Activated effector memory CD4-positive, alpha-beta T cell treated with Interleukin-2 at 50 U/mL for 16 hours (primary cell): ENCODE data around the gene ARHGAP45.

Source experiments
- DNase-seq: peaks from one replicate; pipeline ENCODE4 v3.0.0-alpha.2; 2020

The ARHGAP45 gene

DNA sequence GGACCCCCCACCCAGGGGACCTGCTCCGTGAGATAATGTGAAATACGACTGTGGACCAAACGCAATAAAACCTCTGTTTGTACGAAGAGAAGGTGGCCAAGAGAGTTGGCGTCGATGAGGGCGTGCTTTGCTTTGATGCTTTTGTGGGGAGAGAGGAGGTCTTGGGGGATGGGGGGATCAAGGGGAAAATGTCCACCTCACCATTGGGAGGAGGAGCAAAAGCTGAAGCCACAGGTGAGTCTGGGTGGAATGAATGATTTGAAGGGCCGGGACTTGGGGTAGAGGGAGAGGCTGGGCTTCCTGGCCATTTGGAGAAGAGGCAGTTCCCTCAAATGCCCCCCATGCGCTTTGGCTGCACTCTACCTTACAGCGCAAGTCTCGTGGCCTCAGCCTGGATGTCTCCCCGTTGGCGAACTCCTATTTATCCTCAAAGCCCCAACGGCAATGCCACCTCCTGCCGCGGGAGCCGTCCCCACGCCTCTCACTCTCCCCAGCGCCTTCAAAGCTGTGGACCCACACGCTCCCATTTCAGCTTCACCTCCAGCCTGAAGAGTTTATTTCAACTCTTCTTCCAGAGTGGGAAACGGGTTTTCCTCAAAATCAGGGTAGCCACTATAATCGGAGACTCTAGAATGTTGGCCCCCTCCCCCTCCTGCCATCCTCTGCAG lies 27.9 kb upstream of the ARHGAP45 start:
- no peak for DNase-seq

DNA sequence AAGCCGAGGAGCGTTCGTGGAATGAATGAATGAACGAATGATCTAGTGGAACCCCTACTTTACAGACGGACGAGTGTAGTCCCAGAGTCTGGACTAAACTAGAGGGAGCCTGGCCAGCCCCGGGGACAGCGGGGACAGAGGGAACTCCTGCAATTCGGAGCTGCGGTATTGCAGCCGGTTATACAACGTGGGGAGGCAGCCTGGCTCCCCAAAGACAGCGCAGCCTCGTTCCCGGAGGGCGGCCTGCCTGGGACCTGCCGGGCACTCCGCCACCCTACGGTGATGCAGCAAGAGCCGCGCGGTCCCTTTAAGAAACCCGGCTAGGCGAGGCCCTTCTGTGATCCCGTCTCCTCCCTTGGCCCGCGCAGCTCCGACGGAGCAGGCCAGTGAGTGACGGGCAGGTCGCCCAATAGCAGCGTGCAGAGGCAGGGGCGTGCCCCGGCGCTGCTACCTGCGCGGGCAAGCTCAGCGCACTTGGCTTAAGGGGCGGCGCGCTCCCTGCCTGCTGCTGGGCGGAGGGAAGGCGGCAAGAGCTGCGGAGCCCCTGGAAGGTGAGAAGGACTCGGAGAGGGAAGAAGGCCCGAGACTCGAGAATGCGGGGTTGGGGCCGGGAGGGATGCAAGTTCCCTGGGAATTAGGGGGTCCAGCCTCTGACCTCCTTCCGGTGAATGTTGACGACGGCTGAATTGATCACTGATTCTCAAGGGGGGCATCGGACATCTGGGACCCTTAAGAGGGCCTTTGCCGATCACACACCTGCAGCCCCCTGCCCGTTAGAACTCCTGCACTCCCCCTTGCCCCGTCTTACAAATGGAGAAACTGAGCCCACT lies 27.1 kb upstream of the ARHGAP45 start, which contains the start of gene ABCA7:
Gene ABCA7, plus strand, starts transcription at position 462 of the 830 bp plus-strand sequence. CDS start 1,255 bp downstream, outside the sequence.
- DNase-seq, result peak; percentile 99

DNA sequence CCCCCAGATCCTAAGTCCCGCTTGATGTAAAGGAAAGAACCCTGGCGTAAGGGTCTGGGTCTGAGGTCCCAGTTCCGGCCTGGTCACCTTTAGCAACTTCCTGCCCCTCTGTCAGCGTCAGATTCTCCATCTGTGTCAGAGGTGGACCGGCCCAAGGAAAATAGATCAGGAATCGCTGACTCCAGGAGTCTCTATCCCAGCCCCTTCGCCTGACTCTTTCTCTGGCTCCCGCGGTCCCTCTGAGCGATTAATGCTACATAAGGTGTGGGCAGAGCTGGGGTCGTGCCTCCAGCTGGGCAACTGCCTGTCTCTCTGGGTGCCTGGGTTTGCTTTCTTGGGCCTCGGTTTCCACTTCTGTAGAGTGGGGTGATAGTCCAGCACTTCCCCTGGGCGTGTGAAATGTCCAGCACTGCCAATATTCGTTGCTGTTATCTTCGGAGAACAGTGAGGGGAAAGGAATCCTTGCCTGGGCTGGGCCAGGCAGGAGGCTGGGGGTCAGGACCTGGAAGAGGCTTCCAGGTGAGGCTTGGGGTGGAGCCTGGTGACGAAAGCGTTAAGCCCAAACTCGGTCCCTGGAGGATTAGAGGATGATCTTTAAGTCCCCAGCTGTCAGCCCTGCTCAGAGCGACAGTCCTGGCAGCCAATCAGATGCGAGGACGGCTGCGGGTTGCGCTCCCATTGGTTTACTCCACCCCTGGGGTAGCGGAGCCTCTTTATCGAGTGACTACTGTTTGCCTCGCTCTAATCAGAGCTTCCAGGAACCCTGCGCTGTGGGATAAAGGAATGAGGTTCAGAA lies 26.3 kb upstream of the ARHGAP45 start:
- DNase-seq, result peak; percentile 86

DNA sequence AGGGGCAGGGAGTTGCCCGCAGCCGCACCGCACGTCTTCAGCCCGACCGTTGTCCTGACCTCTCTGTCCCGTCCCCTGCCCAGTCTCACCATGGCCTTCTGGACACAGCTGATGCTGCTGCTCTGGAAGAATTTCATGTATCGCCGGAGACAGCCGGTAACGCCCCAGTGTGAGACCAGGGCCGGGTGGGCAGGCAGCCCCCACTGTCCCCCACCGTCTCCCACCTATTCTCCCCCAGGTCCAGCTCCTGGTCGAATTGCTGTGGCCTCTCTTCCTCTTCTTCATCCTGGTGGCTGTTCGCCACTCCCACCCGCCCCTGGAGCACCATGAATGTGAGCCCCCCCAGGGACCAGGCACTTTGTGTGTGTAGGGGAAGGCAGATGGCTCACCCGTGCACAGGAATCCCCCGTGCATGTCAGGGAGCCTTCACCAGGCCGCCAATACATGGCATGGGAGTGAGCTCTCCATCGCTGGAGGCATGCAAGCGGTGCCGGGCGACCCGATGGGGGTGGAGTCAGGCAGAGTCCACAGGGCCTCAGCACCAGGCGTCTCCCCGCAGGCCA lies 25.6 kb upstream of the ARHGAP45 start:
- no peak for DNase-seq

DNA sequence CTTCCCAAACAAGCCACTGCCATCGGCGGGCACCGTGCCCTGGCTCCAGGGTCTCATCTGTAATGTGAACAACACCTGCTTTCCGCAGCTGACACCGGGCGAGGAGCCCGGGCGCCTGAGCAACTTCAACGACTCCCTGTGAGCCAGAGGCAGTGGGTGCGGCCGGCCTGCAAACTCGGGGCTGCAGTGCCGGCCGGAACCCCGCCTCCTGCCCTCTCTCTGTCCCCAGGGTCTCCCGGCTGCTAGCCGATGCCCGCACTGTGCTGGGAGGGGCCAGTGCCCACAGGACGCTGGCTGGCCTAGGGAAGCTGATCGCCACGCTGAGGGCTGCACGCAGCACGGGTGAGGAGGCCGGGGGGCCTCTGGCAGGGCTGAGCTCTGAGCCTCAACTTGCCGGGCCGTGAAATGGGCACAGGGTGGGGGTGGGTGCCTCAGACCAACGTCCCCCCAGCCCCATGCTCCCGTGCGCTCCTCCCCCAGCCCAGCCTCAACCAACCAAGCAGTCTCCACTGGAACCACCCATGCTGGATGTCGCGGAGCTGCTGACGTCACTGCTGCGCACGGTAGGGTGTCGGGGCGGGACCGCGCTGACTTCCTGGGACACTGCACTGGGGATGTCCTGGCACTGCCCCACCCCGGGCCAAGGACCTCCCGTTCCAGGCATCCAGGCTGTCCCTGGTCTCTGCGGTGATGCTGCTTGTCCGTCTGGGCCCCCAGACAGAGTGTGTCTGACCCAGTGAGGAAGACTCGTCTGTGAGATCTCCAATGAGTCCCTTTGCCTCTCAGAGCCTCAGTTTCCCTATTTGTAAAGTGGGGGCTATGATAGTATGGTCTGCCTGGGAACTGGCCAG lies 24.9 kb upstream of the ARHGAP45 start:
- no peak for DNase-seq

DNA sequence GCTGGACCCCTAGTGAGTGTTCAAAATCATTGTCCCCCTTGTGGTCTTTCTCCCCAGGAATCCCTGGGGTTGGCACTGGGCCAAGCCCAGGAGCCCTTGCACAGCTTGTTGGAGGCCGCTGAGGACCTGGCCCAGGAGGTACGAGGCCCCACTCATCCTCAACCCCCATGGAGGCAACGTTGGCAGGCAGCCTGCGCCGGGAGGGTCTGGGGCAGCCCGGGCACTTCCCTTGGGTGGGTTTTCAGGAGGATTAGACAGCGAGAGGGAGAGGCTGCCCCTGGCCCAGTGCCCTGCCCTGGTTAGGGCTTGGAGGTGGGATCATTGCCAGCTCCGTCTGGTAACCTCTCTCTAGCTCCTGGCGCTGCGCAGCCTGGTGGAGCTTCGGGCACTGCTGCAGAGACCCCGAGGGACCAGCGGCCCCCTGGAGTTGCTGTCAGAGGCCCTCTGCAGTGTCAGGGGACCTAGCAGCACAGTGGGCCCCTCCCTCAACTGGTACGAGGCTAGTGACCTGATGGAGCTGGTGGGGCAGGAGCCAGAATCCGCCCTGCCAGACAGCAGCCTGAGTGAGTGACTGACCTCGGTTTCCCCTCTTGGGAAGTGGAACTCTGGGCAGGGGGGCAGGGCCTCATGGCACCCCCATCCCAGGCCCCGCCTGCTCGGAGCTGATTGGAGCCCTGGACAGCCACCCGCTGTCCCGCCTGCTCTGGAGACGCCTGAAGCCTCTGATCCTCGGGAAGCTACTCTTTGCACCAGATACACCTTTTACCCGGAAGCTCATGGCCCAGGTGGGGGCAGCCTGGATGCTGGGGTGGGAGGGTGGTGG lies 24.1 kb upstream of the ARHGAP45 start:
- DNase-seq, result no peak

DNA sequence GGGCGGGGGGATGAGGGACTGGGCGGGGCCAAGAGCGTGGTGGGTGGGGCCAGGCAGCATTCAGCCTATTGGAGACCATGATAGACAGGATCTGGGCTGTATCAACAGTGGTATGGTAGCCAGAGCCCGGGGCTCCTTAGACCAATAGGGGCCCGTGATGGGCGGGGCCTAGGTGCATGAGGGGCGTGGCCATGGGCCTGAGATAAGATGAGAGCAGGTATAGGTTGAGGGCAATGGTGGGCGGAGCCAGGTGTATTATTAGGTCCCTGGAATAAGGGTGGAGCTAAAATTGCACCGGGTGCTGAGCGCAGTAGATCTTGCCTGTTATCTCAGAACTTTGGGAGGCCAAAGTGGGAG lies 21.7 kb upstream of the ARHGAP45 start:
- DNase-seq, result no peak

DNA sequence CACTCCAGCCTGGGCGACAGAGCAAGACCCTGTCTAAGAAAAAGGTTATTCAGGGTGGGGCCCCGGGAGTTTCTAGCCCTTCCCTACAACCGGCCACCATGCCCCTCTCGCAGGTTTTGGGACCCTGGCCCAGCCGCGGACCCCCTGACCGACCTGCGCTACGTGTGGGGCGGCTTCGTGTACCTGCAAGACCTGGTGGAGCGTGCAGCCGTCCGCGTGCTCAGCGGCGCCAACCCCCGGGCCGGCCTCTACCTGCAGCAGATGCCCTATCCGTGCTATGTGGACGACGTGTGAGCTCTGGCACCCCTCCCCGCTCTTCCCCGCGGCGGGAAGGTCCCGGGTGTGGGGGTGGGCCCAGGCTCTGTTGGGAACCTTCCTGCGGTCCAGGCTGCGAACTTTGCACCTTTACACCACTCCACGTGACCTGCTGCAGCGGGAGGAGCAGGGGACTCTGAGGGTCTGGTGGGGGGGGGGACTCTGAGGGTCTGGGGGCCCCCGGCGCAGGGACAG lies 20.8 kb upstream of the ARHGAP45 start:
- no peak for DNase-seq

DNA sequence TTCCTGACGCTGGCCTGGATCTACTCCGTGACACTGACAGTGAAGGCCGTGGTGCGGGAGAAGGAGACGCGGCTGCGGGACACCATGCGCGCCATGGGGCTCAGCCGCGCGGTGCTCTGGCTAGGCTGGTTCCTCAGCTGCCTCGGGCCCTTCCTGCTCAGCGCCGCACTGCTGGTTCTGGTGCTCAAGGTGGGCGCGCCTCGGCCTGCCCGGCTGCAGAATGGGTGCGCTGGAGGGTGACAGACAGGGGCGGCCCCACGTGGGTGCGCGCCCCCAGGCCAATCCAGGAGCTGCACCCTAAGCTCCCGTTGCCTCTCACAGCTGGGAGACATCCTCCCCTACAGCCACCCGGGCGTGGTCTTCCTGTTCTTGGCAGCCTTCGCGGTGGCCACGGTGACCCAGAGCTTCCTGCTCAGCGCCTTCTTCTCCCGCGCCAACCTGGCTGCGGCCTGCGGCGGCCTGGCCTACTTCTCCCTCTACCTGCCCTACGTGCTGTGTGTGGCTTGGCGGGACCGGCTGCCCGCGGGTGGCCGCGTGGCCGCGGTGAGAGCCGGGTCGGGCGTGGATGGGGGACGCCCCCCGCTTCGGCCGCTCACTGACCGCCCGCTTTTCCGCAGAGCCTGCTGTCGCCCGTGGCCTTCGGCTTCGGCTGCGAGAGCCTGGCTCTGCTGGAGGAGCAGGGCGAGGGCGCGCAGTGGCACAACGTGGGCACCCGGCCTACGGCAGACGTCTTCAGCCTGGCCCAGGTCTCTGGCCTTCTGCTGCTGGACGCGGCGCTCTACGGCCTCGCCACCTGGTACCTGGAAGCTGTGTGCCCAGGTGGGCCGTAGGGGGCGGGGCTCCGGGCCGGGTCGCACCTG lies 19.9 kb upstream of the ARHGAP45 start:
- DNase-seq, result no peak

DNA sequence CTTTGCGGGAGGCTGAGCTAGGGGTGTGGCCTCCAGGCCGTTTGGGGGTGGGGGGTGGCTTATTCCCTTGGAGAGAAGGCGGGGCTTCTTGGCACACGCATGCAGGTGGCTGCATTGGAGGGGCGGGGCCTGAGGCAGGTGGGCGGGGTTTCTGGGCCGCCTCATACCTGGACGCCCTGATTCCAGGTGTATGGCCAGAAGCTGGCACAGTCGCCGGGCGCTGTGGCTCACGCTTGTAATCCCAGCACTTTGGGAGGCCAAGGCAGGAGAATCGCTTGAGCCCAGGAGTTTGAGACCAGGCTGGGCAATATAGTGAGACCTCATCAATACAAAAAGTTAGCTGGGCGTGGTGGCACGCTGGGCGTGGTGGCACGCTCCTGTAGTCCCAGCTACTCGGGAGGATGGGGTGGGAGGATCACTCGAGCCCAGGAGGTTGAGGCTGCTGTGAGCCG lies 19.2 kb upstream of the ARHGAP45 start:
- no peak for DNase-seq

DNA sequence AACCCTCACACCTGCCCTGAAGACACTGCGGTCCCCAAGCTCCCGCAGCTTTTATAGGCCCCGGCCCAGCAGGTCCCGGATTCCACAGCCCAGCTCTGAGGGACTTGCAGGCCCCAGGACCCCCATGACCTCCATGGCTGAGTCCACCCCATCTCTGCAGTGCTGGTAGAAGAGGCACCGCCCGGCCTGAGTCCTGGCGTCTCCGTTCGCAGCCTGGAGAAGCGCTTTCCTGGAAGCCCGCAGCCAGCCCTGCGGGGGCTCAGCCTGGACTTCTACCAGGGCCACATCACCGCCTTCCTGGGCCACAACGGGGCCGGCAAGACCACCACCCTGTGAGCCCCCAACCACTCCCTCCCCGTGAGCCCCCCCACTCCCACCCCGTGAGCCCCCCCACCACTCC lies 17.9 kb upstream of the ARHGAP45 start:
- no peak for DNase-seq

DNA sequence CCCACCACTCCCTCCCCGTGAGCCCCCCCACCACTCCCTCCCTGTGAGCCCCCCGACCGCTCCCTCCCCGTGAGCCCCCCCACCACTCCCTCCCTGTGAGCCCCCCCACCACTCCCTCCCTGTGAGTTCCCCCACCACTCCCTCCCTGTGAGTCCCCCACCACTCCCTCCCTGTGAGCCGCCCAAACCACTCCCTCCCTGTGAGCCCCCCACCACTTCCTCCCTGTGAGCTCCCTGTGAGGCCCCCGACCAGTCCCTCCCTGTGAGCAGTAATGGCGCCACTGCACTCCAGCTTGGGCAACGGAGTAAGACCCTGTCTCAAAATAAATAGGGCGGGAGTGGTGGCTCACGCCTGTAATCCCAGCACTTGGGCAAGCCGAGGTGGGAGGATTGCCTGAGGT lies 17.2 kb upstream of the ARHGAP45 start:
- no peak for DNase-seq

DNA sequence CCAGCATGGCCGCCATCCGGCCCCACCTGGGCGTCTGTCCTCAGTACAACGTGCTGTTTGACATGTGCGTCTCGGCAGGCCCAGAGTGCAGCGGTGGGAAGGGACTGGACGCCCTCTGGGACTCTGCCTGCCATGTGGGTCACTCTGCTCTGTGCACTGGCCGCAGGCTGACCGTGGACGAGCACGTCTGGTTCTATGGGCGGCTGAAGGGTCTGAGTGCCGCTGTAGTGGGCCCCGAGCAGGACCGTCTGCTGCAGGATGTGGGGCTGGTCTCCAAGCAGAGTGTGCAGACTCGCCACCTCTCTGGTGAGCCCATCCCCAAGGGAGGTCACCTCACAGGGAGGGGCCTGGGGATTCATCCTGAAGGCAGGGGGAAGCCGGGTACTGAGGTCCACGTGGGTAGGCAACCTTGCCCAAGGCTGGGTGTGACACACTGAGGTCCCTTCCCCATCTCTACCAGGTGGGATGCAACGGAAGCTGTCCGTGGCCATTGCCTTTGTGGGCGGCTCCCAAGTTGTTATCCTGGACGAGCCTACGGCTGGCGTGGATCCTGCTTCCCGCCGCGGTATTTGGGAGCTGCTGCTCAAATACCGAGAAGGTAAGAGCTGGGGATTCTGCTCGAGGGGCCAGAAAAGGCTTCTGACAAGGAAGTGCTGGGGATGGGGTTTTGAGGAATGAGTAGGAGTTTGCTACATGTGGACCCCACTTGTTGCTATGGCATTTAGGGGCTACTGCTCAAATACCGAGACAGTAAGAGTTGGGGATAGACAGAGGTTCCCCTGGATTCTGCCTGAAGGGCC lies 15.8 kb upstream of the ARHGAP45 start:
- no peak for DNase-seq

DNA sequence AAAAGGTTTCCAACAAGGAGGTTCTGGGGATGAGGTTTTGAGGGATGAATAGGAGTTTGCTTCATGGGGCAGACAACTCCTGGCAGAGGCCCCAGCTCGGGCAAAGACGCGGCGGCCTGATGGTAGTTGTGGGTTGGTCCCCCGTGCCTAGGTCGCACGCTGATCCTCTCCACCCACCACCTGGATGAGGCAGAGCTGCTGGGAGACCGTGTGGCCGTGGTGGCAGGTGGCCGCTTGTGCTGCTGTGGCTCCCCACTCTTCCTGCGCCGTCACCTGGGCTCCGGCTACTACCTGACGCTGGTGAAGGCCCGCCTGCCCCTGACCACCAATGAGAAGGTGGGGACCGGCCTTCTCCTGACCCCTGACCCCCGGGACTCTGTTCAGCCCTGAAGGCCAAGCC lies 15.2 kb upstream of the ARHGAP45 start:
- no peak for DNase-seq

DNA sequence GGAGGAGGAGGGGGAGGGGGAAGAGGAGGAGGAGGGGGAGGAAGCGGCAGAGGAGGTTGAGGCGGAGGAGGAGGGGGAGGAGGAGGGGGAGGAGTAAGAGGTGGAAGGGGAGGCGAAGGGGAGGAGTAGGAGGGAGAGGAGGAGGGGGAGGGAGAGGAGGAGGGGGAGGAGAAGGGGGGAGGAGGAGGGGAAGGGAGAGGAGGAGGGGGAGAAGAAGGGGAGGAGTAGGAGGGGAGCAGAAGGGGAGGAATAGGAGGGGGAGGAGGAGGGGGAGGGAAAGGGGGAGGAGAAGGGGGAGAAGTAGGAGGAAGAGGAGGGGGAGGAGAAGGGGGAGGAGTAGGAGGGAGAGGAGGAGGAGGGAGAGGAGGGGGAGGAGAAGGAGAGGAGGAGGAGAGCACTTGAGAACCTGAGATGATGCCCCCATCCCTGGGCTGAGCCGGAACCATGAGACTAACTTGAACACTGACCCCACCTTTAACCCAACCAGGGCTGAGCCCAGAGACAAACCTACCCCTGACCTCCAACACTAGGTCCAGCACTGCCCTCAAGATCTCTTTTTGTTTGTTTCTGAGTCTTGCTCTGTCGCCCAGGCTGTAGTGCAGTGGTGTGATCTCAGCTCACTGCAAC lies 14.5 kb upstream of the ARHGAP45 start:
- no peak for DNase-seq

DNA sequence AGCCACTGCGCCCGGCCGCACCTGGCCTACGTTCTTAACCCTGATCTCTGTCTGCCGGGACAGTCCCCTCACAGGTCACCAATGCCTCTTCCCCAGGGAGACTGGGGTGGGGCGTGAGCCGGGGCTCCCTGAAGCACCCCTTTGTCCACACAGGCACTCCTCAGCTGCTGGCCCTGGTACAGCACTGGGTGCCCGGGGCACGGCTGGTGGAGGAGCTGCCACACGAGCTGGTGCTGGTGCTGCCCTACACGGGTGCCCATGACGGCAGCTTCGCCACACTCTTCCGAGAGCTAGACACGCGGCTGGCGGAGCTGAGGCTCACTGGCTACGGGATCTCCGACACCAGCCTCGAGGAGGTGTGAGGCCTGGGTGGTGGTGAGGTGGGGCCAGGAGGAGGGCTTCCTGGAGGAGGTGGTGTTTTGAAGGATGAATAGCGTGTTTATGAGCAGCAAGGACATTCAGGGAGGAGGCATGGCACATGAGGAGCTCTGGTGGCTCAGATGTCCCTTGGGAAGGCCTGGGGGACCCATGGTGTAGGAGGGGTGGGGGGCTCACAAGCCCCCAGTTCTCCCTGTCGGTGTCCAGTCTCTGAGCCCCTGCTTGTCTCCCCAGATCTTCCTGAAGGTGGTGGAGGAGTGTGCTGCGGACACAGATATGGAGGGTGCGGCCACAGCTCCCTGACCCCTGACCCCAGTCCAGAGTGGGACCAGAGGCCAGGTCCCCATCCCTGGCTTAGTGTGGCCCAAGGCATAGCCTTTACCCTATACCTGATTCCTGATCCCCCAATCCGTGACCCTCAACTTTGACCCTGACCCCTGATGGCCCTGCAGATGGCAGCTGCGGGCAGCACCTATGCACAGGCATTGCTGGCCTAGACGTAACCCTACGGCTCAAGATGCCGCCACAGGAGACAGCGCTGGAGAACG lies 13.5 kb upstream of the ARHGAP45 start:
- DNase-seq, result no peak
